ENCODE data around the gene ZNF385A. TPM values are rescaled to one million over a fixed set of nuclear protein-coding genes. Genes with fewer than 3 reads are reported as not detected.
A peak's percentile ranks its signal among the peaks of the same experiment; 100 is the strongest.

ZNF385A gene
- total and polyA plus RNA-seq, 11 donors: 3.6 to 22.7 (median 6.1) TPM

GRCh38 chr12:54389607-54390175, 5.2 kb upstream of the ZNF385A start:
- DNase-seq: no peak
- 74 to 88% (median 84%) methylated on average over 5 of the region's 5 CpGs for WGBS, 4 donors
- no peak overlapping the region for H3K4me3 ChIP-seq
- no peak for ATAC-seq
- TF ChIP-seq CTCF (IDR thresholded peaks at IDR 0.05) (no peak), POLR2A (IDR thresholded peaks at IDR 0.05) (no peak)
- no peaks in the 10 kb centered on the region for H3K27me3 ChIP-seq
- H3K27ac ChIP-seq: no peak overlapping the region
- peaks cover 0 to 12% (median 4%) of the 10 kb centered on the region in 9 donors for H3K36me3 ChIP-seq
- no peaks in the 10 kb centered on the region for H3K9me3 ChIP-seq
- intact Hi-C loops (cut with DNase I): no loop called here
- H3K4me1 ChIP-seq: peaks cover 0 to 61% (median 12%) of the 10 kb centered on the region in 12 donors

DNA sequence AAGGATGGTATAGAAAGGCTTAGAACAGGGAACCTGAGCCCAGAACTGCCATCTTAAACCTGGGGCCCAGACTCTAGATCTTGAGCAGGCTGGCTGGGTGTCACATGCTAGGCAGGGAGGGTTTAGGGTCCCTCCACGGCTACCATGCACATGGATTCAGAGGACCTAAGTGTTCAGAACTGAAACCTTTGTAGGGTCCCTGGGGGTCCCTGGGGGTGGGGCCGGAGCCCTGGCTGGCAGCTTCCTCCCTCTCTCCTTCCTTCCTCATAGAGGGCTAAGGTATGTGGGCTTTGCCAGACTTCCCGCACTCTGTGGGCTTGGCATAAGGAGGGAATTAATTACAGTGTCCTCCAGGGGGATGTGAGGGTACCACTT, 4.6 kb upstream of the ZNF385A start:
- H3K4me1 ChIP-seq: peaks cover 0 to 60% (median 11%) of the 10 kb centered on the region in 12 donors
- no peaks in the 10 kb centered on the region for H3K9me3 ChIP-seq
- intact Hi-C loops (cut with DNase I): no loop called here
- no peak overlapping the region for H3K27ac ChIP-seq
- H3K4me3 ChIP-seq: no peak overlapping the region
- ATAC-seq: no peak
- WGBS, 4 donors: 82 to 91% (median 89%) methylated on average over 3 of the region's 3 CpGs; no CpG with 5 or more reads in 1 of the 4 donors
- H3K36me3 ChIP-seq: peaks cover 0 to 7% (median 0%) of the 10 kb centered on the region in 9 donors
- DNase-seq: no peak
- no peak for TF ChIP-seq CTCF (IDR thresholded peaks at IDR 0.05)
- no peaks in the 10 kb centered on the region for H3K27me3 ChIP-seq

GRCh38 chr12:54388237-54389133, 4.0 kb upstream of the ZNF385A start:
- no peak for DNase-seq
- Histone ChIP-seq H3K4me1 (peaks cover 0 to 59% (median 11%) of the 10 kb centered on the region in 12 donors), H3K27me3 (no peaks in the 10 kb centered on the region), H3K9me3 (no peaks in the 10 kb centered on the region), H3K36me3 (peaks cover 0 to under 1% (median 0%) of the 10 kb centered on the region in 9 donors), H3K27ac (peak overlapping the region in 1 of 12 donors; percentile 32), H3K4me3 (no peak overlapping the region)
- TF ChIP-seq POLR2A (IDR thresholded peaks at IDR 0.05) (no peak), CTCF (IDR thresholded peaks at IDR 0.05) (no peak)
- WGBS, 4 donors: 64 to 80% (median 75%) methylated on average over 4 of the region's 4 CpGs
- ATAC-seq: no peak
- intact Hi-C loops (cut with DNase I): no loop called here

GRCh38 chr12:54387114-54387467, 2.6 kb upstream of the ZNF385A start:
- WGBS, 4 donors: 87 to 96% (median 94%) methylated on average over 3 of the region's 3 CpGs

More at GRCh38 chr12:54387114-54387467, 2.6 kb upstream of the ZNF385A start:
- peaks cover 0 to 55% (median 11%) of the 10 kb centered on the region in 12 donors for H3K4me1 ChIP-seq
- H3K4me3 ChIP-seq: no peak overlapping the region
- TF ChIP-seq CTCF (IDR thresholded peaks at IDR 0.05): no peak
- TF ChIP-seq POLR2A (IDR thresholded peaks at IDR 0.05): no peak
- ATAC-seq (no peak), DNase-seq (no peak)
- H3K36me3 ChIP-seq: no peaks in the 10 kb centered on the region
- no peaks in the 10 kb centered on the region for H3K27me3 ChIP-seq
- intact Hi-C loops (cut with DNase I): no loop called here
- no peak overlapping the region for H3K27ac ChIP-seq
- H3K9me3 ChIP-seq: no peaks in the 10 kb centered on the region

Measured in heart left ventricle (tissue), 16 donors.